HG03095 (cell line): ENCODE data around the gene ONECUT3.

Experiments
- ATAC-seq: cut with Tn5 transposase; IDR thresholded peaks from one replicate; pipeline ENCODE4 v1.9.1; 2021; ENCODE audit warnings: moderate library complexity; ENCODE audit not compliant: unreplicated experiment

The ONECUT3 gene

DNA sequence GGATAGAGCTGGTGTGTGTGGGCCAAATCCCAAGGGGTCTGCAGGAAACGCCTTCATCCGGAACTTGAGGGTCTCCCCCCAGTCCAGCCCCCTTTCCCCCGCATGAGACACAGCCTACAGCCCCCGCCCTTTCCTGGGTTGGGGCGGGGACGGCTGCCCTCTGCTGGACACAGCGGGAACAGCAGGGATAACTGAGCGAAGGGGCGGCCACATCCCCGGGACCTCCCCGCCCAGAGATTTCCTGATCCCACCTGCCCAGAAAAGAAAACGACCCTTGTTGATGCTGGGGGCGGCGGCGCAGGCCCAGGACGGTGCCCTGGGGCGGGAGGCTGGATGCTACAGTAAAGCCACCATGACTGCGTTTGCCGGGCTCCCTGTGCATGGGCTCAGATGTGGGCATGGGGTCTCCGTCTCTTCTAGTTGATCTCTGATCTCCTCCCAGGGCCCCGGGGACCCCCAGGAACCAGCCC is 14.2 kb downstream of the ONECUT3 start:
- no peak for ATAC-seq

DNA sequence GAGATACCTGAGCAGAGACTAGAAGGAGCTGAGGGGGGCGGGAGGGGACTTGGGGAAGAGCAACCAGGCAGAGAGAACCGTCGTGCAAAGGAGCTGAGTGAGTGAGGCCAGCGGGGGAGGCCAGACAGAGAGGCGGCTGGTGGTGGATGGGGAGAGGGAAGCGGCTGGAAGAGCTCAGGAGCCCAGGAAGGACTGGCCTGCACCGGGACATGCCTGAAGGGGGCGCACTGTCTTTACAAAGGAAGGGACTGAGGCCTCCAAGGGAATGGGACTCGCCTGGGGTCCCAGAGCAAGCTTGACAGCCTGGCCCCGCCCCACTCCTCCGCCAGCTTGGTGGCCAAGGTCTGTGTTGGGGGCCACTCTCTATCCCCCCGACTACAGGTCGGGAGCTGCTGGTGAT is 14.9 kb downstream of the ONECUT3 start:
- no peak for ATAC-seq

DNA sequence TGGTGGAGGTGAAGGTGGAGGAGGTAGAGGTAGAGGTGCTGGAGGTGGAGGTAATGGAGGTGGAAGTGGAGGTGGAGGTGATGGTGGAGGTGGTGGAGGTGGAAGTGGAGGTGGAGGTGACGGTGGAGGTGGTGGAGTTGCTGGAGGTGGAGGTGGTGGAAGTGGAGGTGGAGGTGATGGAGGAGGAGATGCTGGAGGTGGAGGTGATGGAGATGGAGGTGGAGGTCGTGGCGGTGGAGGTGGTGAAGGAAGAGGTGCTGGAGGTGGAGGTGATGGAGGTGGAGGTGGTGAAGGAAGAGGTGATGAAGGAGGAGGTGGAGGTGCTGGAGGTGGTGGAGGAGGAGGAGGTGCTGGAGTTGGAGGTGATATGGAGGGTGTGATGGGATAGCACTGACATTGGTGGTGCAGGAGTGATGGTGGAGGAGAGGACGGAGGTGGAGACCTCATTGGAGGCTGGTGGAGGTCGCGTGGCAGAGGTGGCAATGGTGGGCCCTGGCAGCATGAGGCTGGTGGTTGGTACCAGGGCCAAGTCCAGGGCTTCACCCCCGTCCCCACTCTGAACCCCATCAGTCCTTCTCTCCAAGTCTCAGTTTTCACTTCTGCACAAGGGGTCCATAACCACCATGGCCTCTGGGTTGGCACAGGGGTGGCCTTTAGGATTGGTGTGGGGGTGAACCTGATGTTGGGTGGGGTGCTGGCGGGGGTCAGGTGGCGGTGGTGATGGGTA is 15.8 kb downstream of the ONECUT3 start:
- no peak for ATAC-seq

DNA sequence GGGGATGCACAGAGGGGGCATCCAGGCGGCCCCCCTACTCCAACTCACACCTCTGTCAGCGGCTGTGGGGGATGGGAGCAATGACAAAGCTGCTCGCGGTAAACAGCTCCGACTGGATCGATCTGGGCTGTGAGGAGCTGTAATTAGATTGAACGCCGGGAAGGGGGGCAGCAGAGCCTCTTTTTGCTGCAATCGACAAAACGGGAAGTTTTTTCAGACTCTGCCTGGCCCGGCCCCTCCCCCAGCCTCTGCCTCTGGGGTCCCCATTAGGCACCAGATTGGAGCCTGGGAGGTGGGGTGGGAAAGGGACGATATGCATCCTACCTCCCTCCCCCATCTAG is 16.3 kb downstream of the ONECUT3 start:
- no peak for ATAC-seq

DNA sequence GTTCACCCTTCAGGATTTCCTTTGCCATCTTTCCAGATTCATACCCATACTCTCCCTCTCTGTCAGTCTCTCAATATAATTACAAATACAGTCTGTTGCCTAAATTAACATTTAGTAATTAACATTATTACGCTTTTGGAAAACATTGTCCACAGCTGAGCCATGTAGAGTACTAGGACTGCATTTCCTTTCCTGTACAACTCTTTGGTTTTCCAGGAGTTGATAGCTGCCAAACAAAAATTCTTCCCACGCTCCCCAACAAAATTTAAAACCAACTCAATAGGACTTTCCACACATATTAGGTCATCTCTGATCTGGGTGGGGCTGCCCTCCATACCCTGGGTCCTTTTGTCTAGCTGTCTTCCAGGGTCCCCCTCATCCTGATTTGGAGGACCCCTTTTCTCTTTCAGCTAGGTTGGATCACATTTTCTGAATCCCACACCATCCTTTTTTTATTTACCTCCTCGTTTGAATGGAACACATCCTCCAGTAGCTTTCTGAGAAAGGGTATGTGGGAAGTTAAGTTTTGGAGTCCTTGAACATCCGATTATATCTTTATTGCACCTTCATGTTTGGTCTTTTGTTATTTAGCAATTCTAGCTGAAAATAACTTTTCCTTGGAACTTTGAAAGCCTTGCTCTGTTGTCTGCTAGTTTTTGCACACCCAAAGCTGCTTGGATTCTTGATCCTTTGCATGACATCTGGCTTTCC is 17.7 kb downstream of the ONECUT3 start:
- ATAC-seq, result no peak

DNA sequence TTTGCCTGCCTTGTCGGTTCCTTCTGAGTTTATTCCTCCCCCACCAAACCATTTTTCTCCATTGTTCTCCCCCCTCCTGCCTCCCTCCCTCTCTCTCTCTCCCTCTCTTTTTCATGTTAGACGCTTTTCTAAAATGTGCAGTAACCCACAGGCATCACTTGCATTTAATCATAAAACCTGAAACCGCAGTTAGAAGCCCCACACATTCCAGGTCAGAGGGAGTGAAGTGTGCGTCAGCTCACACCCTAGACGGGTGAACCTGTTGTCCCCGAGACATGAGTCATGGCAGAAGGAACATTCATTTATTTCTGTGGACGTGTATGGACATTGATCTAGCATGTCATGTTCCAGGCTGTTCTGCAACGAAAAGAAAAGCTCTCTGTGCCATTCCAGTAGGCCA is 19.9 kb downstream of the ONECUT3 start:
- ATAC-seq, result no peak

DNA sequence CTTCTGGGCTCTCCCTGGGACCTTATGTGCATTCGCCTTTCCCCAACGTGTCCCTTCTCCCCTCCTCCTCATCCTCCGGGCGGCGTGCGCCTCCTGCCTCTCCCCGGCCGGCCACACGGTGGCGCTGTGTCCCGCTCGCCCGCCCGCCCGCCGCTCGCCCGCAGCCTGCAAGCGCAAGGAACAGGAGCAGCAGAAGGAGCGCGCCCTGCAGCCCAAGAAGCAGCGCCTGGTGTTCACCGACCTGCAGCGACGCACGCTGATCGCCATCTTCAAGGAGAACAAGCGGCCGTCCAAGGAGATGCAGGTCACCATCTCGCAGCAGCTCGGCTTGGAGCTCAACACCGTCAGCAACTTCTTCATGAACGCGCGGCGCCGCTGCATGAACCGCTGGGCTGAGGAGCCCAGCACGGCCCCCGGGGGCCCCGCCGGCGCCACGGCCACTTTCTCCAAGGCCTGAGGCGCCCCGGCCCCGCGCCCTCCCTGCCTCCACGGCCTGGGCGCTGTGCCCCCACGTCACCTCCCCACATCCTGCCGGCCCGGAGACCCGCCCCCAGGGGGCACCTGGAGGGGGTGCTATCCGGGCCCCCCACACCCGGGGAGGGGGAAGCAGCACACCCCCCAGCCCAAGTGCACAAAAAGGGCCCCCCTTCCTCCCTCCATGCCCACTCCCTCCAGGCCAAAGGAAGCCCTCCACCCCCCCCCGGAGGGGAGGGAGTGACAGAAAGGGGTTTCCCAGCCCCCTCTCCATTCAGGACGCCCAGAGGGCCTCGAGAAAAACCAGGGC is 21.9 kb downstream of the ONECUT3 start:
- no peak for ATAC-seq

DNA sequence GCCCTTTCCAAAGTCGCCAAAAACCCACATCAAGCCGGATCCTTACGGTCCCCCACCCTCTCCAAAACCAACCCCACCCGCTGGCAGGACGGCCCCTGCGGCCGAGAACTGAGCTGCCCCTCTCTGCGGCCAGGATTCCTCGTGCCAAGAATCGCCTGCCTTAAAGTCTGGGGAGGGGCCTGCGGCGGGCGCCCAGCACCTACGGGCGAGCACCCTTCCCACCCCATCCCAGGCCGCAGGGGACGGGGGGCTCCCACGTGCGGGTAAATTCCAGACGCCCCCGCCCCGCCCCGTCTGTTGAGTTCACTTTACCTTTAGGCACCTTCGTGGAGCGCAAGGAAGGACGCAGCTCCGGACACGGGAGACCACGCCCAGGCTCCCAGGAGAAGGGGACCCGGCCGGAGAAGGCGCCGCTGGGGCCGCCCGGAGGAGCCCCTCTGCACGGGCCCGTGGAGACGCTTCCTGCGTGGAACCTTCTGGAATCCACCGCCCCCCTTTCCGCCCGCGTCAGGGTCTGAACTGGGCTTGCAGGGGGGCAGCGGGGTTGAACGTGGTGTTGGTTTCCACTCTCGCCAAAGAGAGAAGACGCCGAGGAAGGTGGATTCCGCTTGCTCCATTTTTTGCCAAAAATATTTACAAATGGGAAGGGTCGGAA is 22.8 kb downstream of the ONECUT3 start:
- no peak for ATAC-seq

DNA sequence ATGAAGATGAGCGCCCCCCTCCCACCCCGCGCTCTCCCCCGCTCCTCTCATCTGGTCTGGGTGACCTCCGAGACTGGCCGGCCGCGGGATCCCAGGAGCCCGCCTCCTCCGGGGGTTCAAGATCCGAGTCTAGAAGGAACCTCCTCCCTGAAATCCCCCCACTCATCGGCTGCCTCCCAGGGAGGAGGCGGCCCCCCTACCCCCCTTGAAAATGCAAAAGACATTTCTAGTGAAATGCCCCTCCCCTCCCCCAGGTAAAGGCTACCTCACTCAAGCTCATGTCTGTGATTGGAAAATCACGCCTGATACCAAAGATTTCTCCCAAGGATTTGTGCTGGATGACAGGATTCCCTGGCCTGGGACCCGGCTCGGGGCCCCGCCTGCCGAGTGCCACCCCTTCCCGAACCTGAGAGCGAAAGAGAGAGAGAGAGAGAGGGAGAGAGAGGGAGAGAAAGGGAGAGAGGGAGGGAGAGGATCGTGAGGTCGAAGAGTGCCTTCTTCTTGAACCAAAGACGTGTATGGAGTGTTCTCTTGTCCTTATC is 23.4 kb downstream of the ONECUT3 start:
- ATAC-seq, result no peak

DNA sequence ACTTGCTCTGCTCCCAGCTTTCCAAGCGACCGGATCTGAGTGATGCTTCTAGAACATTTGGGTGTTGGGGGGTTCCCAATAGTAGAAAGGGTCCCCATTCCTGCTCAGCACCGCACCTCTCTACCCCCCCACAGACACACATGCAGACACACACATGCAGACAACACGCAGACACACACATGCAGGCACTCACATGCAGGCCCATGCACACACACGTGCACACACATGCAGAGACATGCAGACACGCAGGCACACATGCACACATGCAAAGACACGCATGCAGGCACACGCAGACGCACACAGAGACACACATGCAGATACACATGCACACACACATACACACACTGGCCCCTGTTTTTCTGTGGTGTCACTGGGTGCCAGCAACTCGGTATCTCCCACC is 23.8 kb downstream of the ONECUT3 start:
- no peak for ATAC-seq

DNA sequence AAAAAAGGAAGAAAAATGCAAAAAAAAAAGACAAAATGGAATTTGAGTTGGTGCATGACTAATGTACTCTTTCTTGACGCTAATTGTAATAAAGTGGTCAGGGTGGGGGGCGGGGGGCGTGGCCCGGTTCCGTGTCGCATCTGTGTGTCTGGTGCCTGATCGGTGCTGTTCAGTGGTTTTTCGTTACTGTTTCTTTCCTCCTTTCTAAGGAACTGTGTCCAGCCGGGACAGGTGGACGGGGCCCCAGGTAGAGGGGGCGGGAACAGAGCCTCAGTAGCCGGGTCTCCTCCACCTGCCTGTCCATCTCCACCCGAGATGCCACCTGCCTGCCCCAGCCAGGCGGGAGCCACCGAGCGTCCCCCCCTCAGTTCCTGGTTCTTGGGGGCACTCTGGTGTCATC is 26.3 kb downstream of the ONECUT3 start:
- no peak for ATAC-seq

DNA sequence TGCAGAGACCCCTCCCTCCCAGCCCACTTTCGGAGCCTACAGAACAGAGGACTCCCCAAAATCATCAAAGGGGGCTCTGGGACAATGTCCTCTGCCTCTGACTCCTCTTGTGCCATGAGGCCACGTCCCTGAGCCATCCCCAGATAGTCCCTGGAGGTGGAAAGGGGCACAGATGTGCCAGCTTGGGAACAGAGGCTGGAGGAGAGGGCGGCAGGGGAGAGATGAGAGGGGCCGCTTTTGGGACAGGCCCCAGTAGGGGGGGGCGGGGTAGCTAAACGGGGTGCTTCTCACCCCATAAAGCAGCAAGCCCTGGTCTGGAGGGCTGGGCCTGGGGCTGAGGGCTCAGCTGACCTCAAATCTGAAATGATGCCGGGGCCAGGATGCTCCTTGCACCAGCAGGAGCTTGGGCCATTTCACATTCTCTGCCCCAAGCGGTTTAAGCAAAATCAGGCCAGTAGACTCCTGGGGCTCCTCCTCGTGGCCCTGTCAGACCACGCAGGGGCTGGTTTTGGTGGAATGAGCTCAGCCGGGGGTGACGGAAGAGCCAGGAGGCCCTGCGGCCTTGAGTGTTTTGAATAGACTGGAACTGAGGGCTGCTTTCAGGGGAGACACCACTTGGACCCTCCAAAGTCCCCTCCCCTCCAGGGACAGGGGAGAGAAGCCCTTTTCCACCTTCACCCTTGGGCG is 27.1 kb downstream of the ONECUT3 start:
- ATAC-seq, result no peak

DNA sequence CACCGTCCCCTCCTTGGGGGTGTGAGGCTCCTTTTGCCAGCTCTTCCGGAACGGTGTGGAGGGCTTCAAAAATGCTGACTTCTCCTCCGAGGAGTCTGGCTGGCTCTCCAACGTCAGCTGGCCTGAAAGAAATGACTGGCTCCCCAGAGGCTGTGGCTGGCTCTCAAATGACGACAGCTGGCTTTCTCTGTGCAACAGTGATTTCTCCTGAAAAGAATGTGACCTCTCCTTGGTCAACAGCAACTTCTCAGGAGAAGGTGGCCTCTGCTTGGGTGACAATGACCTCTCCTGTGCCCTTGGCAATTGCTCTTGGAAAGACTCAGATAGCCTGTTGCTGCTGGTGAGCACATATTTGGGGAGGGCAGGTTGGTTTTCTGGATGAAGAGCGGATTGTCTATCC is 29.2 kb downstream of the ONECUT3 start:
- no peak for ATAC-seq

DNA sequence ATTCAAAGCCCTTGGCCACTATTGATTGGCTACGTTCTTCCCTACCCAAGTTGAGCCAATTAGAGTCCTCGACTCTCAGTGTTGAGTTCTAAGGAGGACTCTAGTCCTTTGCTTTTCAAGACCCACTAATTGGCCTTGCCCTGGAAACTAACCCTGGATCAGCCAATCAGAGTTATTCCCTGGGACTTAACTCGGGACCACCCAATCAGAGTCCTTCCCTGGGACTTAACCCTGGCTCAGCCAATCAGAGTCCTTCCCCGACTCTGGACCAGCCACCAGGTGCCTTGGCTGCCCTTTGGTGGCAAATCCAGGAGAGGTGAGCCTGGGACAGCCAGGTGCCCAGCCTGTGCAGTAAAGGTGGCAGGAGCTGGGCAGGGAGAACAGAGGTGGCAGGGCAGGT is 30.0 kb downstream of the ONECUT3 start:
- no peak for ATAC-seq

DNA sequence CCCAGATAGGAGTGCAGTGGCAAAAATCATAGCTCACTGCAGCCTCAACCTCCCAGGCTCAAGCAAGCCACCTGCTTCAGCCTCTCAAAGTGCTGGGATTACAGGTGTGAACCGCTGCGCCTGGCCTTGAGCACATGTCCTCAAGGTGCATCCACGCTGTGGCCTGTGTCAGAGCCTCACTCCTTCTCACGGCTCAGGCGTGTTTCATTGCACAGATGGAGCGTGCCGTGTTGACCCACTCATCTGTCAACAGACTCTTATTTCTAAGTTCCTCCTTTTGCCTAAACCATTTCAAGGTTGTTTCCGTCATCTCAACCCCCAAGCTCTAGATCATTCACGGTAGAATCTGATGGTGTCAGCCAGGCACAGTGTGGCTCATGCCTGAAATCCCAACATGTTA is 30.6 kb downstream of the ONECUT3 start:
- ATAC-seq, result no peak

DNA sequence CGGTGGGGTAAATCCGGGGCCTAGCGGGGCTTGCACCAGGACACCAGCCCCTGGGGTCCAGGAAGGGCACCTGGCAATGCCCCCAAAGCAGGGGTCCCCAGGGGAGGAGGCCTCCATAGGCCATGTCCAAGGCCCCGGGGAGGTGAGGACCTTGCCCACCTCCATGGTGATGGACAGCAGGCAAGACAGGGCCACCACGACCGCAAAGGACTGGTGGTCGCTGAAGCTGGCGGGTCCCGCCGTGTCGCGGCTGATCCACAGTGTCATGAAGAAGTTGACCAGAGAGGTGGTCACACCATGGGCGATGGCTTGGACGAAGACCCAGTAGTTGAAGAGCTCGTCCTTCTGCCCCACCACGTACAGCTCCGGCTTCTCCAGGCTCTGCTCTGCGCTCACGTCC is 32.0 kb downstream of the ONECUT3 start:
- ATAC-seq, result no peak

DNA sequence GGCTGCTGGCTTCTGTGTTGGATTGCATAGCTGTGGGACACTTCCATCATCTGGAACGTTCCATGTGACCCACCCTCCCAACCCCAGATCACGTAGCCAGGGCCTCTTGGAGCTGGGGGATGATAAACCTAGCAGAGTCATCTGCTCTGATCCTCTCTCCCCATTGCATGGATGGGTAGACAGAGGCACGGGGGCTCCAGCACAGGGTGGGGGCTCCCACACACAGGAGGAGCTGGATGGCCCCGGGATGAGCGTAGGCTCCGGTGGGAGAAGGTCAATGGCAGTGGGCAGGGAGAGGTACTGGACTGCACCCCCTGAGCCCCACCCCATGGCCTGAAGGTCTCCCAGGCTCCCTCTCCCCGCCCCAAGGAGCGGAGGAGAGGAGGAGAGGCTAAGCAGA is 33.4 kb downstream of the ONECUT3 start:
- no peak for ATAC-seq

DNA sequence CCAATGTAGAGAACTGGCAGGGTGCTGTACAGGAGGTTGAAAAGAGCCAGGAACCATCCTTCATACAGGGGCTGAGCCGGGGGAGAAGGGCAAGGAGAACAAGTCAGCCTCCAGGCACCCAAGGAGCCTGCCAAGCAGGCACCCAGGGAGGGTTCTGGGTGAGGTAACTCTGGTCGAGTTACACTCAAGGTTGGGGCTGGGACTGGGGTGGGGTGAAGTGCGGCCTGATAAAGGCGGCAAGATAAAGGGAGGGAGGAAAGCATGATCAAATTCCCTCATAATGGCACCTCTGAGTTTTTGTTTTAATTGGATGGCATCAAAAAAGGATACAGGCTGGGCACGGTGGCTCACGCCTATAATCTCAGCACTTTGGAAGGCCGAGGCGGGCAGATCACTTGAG is 33.8 kb downstream of the ONECUT3 start:
- ATAC-seq, result no peak

DNA sequence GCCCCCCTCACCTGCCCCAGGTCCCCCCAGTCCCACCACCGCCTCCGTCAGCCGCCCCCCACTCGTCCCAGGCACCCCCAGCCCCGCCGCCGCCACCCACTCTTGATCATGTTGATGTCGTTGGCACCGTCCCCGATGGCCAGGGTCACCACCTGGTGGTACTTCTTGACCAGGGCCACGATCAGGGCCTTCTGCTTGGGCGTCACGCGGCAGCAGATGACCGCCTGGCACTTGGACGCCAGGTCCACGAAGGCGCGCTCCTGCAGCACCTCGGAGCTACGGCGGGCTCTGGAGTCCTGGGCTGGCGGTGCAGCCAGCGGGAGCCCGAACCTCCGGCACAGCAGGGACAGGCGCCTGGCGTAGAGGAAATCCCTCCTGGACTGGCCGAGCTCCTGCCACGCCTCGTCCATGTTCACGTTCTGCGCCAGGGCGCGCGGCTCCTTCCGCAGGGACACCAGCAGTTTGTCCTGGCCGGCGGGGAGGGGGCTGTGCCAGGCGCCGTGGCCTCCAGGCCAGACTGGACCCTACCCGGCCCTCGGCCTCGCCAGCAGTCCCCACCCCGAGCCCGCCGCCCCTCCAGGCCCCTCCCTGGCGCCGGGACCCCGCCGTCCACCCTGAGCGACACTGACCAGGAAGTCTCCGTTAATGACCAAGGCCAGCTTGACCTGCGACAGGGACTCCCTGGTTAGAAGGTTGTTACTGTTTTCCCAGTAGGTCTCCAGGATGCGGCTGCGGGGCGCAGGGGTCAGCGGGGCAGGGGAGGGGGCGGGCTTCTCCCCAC is 36.1 kb downstream of the ONECUT3 start:
- no peak for ATAC-seq
